Measurements from ENCODE around the gene ARAP2.

ARAP2 gene

DNA sequence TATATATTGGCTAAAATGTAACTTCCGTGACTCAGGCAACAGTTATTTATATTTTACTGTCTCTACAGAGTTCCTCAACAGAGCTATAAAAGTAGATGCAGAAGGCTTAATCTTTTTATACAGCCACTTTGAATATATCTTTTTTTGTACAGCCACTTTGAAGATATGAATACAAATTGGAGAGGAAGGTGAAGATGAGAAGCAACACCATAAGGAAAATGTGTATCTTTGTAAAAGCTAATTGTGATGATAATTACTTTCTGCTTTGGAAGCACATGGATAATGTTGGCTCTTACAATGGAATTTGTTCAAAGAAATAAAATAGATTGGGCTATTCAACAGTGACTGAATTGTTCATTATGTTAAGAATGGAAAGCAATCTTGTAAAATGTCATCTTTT is 205.8 kb downstream of the ARAP2 start:
- no peak for DNase-seq

DNA sequence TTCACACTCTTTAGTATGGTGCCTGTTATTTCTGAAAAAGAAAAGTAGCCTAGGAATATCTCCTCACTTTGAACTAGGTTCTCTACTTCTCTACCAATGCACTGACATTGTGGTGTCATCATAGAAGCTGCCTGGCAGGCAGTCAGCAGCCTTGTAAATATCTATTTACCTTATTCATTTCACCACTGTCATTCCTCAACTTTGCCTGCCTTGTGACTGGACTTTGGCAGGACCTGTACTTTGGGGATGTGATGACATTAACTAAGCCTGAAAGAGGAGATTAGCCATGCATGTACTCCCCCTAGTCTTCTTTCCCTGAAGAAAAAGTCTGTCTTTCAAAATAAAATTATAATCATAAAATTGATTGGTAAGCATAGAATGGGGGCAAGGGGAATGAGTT is 207.2 kb downstream of the ARAP2 start:
- DNase-seq: no peak

- DNase-seq: no peak
Observed at GRCh38 chr4:36029951-36030350, 214.4 kb downstream of the ARAP2 start.

GRCh38 chr4:36027203-36027602 is 217.1 kb downstream of the ARAP2 start:
- no peak for DNase-seq

GRCh38 chr4:36026348-36026880 is 217.9 kb downstream of the ARAP2 start:
- DNase-seq: no peak

GRCh38 chr4:36024901-36025660 is 219.2 kb downstream of the ARAP2 start:
- no peak for DNase-seq

GRCh38 chr4:36020351-36020750 is 224.0 kb downstream of the ARAP2 start:
- no peak for DNase-seq

All from bone marrow (tissue), 2 donors.